NOMO-1 treated with DMSO at 0.1 percent for 48 hours (cell line): ENCODE data around the gene KCNMA1.

Experiments
- DNase-seq: peaks from one replicate; lab custom pipeline; 2025; ENCODE audit not compliant: unreplicated experiment; lab: John Stamatoyannopoulos, UW

The KCNMA1 gene

GRCh38 chr10:77513781-77514331, 123.8 kb downstream of the KCNMA1 start:
- no peak for DNase-seq

- DNase-seq = no peak
Measured at GRCh38 chr10:77513220-77513619, 124.4 kb downstream of the KCNMA1 start.

DNA sequence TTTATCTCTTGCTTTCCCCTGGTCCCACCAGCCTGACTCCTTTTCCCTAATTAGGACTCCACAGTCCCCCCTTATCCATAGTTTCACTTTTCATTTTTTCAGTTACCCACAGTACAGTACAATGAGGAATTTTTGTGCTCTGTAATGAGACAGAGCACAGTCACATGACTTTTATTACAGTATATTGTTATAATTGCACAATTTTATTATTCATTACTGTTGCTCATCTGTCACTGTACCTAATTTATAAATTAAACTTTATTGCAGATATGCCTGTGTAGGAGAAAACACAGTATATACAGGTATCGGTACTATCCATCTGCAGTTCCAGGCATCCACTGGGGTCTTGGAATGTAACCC, 125.4 kb downstream of the KCNMA1 start:
- no peak for DNase-seq

GRCh38 chr10:77511498-77512218, 126.0 kb downstream of the KCNMA1 start:
- no peak for DNase-seq

GRCh38 chr10:77510695-77511094, 126.9 kb downstream of the KCNMA1 start:
- DNase-seq = no peak

DNA sequence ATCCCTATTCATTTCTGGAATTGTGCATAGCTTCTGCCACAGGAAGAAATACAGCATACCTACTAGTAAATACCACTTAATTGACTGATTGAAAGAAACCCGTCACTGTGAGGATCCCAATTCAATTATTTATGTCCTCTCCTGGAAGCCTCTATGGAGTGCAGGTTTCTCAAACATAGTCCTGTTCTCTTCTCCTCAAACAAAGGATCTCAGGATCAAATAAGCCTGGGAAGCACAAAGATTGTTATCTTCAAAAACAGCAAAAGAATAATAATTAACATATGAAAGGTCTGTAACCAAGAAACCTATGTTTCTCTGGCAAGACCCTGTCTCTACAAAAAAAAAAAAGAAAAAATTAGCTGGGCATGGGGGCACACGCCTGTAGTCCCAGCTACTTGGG, 127.3 kb downstream of the KCNMA1 start:
- no peak for DNase-seq

DNA sequence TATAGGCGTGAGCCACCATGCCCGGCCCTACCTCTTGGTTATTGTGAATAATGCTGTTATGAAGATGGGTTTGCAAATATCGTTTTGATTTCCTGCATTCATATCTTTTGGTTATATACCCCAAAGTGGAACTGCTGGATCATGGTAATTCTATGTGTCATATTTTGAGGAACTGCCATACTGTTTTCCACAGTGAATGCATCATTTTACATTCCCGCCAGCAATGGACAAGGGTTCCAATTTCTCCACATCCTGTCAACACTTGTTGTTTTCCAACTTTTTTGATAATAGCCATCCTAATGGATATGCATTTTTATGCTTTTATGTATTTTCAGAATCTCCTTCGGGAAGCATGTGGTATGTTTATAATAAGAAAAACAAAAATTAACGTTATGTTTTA, 128.2 kb downstream of the KCNMA1 start:
- no peak for DNase-seq

DNA sequence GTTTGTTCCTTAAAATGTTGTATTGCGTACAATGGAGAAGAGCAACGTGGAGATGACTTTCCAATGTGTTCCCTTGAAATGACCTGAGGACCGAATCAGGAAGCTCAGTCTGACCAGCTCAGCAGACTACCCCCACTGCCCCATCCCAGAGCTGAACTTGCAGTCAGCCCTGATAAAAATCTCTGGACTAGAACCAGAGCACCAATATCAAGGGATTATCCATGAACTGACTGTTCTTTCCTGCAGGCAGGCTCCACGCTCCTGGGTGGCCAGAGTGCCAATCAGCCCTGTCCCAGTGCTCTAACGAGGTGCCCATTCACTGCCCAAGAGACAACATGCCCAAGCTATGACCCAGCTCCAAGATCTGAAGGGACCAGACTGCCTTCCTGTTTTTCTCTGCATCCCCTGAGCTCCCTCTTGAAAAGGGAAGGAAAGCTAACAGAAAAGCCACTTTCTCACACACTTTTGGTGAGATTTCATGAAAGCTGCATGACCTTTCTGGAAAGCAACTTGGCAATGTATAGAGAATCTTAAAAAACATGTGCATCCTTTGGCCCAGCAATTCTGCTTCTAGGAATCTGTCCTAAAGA, 130.2 kb downstream of the KCNMA1 start:
- no peak for DNase-seq

DNA sequence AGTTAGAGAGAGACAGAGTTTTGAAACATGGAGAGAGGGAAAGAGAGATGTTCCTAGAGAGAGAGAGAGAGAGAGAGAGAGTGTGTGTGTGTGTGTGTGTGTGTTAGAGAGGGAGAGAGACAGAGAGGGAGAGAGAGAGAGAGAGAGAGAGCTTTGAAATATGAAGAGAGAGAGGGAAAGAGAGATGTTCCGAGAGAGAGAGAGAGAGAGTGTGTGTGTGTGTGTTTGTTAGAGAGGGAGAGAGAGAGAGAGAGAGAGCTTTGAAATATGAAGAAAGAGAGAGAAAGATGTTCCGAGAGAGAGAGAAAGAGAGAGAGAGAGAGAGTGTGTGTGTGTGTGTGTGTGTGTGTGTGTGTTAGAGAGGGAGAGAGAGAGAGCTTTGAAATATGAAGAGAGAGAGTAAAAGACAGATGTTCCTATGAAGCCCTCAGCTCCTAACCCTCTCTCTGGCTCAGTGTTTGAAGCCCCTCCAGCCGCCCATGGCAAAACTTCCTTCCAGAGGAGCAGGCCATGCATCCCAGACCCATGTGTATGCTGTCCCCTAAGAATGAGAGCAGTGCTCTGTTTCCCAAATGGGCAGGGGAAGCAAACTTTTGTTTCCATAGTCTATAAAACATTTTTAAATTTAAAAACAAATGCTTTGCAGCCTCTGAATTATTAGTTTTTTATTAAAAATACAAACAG, 130.9 kb downstream of the KCNMA1 start:
- no peak for DNase-seq

GRCh38 chr10:77505431-77506334, 131.9 kb downstream of the KCNMA1 start:
- no peak for DNase-seq

DNA sequence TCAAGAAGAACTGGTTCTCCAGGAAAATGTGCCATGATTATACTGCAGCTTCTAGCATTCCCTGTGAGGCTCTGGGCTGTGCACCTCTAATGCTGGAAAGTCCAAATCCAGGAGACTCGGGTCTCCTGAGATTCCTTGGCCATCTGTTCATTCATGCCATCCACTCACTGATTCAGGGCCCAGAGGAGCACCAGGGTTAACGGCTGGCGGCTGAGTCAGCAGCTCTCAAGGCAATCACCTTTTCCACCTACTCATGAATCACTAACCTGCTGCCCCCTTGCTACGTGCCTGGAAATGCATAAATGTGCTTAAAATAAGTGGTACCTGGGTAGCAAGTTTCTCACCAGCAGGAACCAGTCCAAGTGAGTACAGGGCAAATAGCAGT, 132.7 kb downstream of the KCNMA1 start:
- DNase-seq = no peak

DNA sequence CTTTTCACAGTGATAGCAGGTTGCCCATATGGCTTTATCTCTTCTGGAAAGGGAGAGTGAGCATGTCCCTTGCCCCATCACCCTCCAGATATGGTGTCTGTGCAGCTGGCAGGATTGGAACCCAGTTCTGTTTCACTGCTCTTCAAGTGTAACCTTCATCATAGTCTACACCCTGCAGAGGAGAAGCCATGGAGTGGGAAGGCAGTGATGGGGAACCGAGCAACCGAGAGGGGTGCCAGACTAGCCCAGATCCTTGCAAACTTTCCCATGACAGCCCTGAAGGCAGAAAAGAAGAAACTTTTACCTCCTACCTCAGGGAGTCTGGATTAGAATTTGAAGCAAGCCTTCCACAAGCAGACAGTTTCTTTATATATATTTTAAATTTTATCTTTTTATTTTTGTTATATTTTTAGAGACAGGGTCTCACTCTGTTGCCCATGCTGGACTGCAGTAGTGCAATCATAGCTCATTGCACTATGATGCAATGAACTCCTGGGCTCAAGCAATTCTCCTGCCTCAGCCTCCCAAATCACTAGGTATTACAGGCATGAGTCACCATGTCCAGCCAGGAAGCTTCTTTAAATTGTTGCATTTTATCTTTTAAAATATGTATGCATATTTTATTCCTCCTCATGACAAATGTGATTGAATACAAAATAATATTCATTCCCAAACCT, 133.3 kb downstream of the KCNMA1 start:
- no peak for DNase-seq

GRCh38 chr10:77501846-77502261, 135.8 kb downstream of the KCNMA1 start:
- no peak for DNase-seq

- DNase-seq = no peak
Measured at GRCh38 chr10:77501152-77501845, 136.3 kb downstream of the KCNMA1 start.

GRCh38 chr10:77500754-77501151, 136.9 kb downstream of the KCNMA1 start:
- no peak for DNase-seq

- no peak for DNase-seq
Measured at GRCh38 chr10:77498829-77499228, 138.8 kb downstream of the KCNMA1 start.

DNA sequence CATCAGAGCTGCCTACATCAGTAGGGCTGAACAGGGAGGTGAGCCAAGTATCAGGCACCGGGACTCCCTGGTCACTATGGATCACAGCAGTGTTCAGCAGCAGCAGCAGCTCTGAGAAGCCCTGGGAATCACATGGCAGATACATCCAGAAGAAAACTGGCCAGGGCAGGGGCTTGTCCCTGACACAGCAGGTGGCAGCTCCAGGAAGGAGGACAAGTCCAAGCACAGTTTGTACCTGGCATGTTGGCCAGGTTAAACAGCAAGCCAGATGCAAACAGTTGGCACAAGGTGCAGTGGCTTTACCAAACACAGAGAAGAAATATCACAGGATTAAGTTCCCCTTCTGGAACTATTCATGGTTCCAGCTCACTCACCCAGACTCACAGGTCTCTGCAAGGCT, 139.4 kb downstream of the KCNMA1 start:
- no peak for DNase-seq

DNA sequence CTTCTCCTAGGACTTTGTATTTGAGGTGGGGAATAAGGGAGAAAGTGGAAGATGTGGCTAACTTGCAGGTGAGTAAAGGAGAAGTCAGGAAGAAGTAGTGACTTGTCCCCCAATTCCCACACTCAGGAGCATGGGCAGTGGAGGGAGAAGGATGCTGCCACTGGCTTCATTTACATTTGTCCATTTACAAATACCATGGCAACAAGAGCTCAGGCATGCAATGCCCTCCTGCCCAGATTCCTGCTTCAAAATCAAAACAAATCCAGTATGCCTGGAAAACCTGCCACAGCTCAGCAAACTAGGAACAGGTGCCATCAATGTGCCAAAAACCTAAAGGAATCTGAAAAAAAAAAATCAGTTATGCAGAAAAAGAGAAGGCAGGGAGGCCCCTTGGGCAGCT, 139.9 kb downstream of the KCNMA1 start:
- DNase-seq = no peak

GRCh38 chr10:77496941-77497420, 140.6 kb downstream of the KCNMA1 start:
- DNase-seq = no peak
